VCaP (cell line): Measurements from ENCODE around the gene TFCP2L1.

Source experiments
- H3K27ac ChIP-seq: fragments of 450-650 bp; 2 replicates; pipeline ENCODE4 v1.5.1; 2017
- TF ChIP-seq, protein P1 (sequence below): fragments of 450-650 bp; conservative IDR thresholded peaks from 2 replicates; pipeline ENCODE4 v1.5.1; 2017; ENCODE audit warnings: mild to moderate bottlenecking, moderate library complexity

TFCP2L1 gene

DNA sequence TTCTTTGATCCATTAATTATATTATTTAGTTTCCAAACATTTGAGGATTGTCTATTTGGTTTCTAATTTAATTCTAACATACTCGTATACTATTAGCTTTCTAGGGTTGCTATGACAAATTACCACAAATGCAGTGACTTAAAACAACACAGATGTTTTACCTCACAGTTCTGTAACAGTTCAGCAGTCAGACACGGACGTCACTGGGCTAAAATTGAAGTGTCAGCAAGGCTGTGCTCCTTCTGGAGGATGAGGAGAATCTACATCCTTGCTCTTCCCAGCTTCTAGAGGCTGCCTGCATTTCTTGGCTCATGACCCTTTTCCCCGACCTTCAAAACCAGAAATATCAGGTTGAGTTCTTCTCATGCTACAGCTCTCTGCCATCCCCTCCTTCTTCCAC, 117.6 kb downstream of the TFCP2L1 start:
- no peak overlapping the region for H3K27ac ChIP-seq
- TF ChIP-seq, protein P1, sequence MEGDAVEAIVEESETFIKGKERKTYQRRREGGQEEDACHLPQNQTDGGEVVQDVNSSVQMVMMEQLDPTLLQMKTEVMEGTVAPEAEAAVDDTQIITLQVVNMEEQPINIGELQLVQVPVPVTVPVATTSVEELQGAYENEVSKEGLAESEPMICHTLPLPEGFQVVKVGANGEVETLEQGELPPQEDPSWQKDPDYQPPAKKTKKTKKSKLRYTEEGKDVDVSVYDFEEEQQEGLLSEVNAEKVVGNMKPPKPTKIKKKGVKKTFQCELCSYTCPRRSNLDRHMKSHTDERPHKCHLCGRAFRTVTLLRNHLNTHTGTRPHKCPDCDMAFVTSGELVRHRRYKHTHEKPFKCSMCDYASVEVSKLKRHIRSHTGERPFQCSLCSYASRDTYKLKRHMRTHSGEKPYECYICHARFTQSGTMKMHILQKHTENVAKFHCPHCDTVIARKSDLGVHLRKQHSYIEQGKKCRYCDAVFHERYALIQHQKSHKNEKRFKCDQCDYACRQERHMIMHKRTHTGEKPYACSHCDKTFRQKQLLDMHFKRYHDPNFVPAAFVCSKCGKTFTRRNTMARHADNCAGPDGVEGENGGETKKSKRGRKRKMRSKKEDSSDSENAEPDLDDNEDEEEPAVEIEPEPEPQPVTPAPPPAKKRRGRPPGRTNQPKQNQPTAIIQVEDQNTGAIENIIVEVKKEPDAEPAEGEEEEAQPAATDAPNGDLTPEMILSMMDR, result no peak
